HG02981 (cell line): ENCODE measurements around the gene LCN15.
A peak's percentile ranks its signal among the peaks of the same experiment; 100 is the strongest.
"Not testable (repeated sequence)": the region's sequence is repeated elsewhere in the genome, so short reads cannot be mapped to it uniquely, and the experiment has no call there.

ENCODE experiments used
- ATAC-seq: cut with Tn5 transposase; IDR thresholded peaks from one replicate; pipeline ENCODE4 v1.9.1; 2021; ENCODE audit warnings: mild to moderate bottlenecking, moderate library complexity; ENCODE audit not compliant: unreplicated experiment

LCN15 gene

GRCh38 chr9:136794281-136794999, 30.1 kb upstream of the LCN15 start:
- no peak for ATAC-seq

GRCh38 chr9:136793086-136793946, 29.0 kb upstream of the LCN15 start:
- no peak for ATAC-seq

GRCh38 chr9:136792321-136793085, 28.2 kb upstream of the LCN15 start:
- no peak for ATAC-seq

- ATAC-seq, result no peak
Observed at GRCh38 chr9:136791516-136792276, 27.4 kb upstream of the LCN15 start.

- peak; percentile 81 for ATAC-seq
Observed at GRCh38 chr9:136790640-136791515, 26.6 kb upstream of the LCN15 start, which contains the start of gene TMEM141. TSS of gene TMEM141 (plus strand) at chr9:136791344. CDS start at chr9:136791371, 27 bp downstream.

GRCh38 chr9:136789523-136789937, 25.2 kb upstream of the LCN15 start:
- no peak for ATAC-seq

GRCh38 chr9:136788644-136789522, 24.6 kb upstream of the LCN15 start:
- not testable (repeated sequence) for ATAC-seq

- no peak for ATAC-seq
Observed at GRCh38 chr9:136787690-136788400, 23.5 kb upstream of the LCN15 start.

GRCh38 chr9:136786983-136787382, 22.7 kb upstream of the LCN15 start:
- ATAC-seq, result not testable (repeated sequence)

GRCh38 chr9:136786451-136786850, 22.1 kb upstream of the LCN15 start:
- ATAC-seq, result no peak

- not testable (repeated sequence) for ATAC-seq
Observed at GRCh38 chr9:136785565-136786355, 21.4 kb upstream of the LCN15 start.

GRCh38 chr9:136784997-136785361, 20.7 kb upstream of the LCN15 start:
- ATAC-seq, result no peak

GRCh38 chr9:136784249-136784996, 20.1 kb upstream of the LCN15 start:
- no peak for ATAC-seq

GRCh38 chr9:136782452-136782851, 18.1 kb upstream of the LCN15 start:
- no peak for ATAC-seq

- ATAC-seq, result no peak
Observed at GRCh38 chr9:136779808-136780207, 15.5 kb upstream of the LCN15 start.

- ATAC-seq, result no peak
Observed at GRCh38 chr9:136777359-136777758, 13.0 kb upstream of the LCN15 start.
